Measurements from ENCODE around the gene SAMD4B.

DNA sequence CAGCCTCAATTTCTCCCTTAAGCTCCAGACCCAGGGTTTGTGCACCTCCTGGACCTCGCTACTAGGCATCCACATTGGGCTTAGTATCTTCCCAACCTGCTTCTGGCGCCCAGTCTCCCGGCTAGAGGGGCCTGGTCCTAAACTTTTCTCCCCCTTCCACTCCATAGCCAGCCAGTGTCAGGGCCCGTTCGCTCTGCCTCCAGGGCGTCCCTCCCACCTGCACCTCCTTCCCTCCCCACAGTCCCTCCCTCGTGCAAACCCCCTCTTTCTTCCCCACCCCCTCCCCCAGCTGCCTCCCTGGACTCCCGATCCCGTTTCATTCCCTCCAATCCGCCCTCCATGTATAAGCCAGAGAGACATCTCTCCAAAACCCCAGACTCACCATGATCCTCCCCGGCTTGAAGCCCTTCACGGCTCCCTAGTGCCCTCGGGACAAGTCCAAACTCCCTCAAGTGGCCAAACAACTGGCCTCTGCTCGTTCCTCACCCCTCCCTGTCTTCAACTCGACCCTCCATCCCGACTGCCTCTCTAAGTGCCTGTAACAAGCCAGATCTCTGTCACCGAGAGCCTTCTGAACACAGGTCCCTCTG is 997 bp upstream of the SAMD4B start:
- TF ChIP-seq, protein P1, sequence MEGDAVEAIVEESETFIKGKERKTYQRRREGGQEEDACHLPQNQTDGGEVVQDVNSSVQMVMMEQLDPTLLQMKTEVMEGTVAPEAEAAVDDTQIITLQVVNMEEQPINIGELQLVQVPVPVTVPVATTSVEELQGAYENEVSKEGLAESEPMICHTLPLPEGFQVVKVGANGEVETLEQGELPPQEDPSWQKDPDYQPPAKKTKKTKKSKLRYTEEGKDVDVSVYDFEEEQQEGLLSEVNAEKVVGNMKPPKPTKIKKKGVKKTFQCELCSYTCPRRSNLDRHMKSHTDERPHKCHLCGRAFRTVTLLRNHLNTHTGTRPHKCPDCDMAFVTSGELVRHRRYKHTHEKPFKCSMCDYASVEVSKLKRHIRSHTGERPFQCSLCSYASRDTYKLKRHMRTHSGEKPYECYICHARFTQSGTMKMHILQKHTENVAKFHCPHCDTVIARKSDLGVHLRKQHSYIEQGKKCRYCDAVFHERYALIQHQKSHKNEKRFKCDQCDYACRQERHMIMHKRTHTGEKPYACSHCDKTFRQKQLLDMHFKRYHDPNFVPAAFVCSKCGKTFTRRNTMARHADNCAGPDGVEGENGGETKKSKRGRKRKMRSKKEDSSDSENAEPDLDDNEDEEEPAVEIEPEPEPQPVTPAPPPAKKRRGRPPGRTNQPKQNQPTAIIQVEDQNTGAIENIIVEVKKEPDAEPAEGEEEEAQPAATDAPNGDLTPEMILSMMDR (IDR thresholded peaks at IDR 0.05): no peak
- TF ChIP-seq POLR2A (IDR thresholded peaks at IDR 0.05): no peak

Data from stomach (tissue), 4 donors.